ENCODE results near the gene PDE4A. TPM values are rescaled to one million over a fixed set of nuclear protein-coding genes. Genes with fewer than 3 reads are reported as not detected.
A peak's percentile ranks its signal among the peaks of the same experiment; 100 is the strongest.

PDE4A gene
- total and polyA plus RNA-seq, 2 donors (not counting 1 experiment from before 2014, with no cell fraction given): 3.6 to 4.1 TPM

- no peak for TF ChIP-seq CTCF (conservative IDR thresholded peaks at IDR 0.05 in 1 of 2, IDR thresholded peaks at IDR 0.05 in 1 of 2; ENCODE audit: low read depth in 1 of 2, low read length in 2 of 2)
- TF ChIP-seq EZH2 (IDR thresholded peaks at IDR 0.05; ENCODE audit: low read length, missing control alignments): no peak
- H3K9ac ChIP-seq (ENCODE audit: insufficient read depth, low read length): no peak overlapping the region
- H3K4me3 ChIP-seq (replicated peaks in 1 of 4; ENCODE audit: control extremely low read depth in 1 of 4, insufficient read depth in 1 of 4, low read depth in 3 of 4, low read length in 4 of 4): no peak overlapping the region
- no peaks in the 10 kb centered on the region for H3K4me1 ChIP-seq (ENCODE audit: control insufficient read depth, extremely low read depth, insufficient read depth, low read length)
- H3K9me3 ChIP-seq (ENCODE audit: control insufficient read depth, insufficient read depth, low read depth, low read length): no peaks in the 10 kb centered on the region
- no peak overlapping the region for H2AFZ ChIP-seq (ENCODE audit: low read length)
- H3K27ac ChIP-seq (ENCODE audit: insufficient read depth, low read length): no peak overlapping the region
- no peaks in the 10 kb centered on the region for H4K20me1 ChIP-seq (ENCODE audit: control insufficient read depth, extremely low read depth, insufficient read depth, low read length)
- no peak for DNase-seq (ENCODE audit: low read depth in 2 of 2)
- peaks cover 3% of the 10 kb centered on the region for H3K27me3 ChIP-seq (ENCODE audit: control insufficient read depth, insufficient read depth, low read length)
- H3K36me3 ChIP-seq (ENCODE audit: control insufficient read depth, insufficient read depth, low read length): no peaks in the 10 kb centered on the region
- H3K79me2 ChIP-seq (ENCODE audit: control insufficient read depth, insufficient read depth, low read length): no peaks in the 10 kb centered on the region
- H3K4me2 ChIP-seq (ENCODE audit: extremely low read depth, insufficient read depth, low read length): no peak overlapping the region
Measured at GRCh38 chr19:10508036-10508435, 87.7 kb downstream of the PDE4A start.

GRCh38 chr19:10508707-10509106 is 88.4 kb downstream of the PDE4A start:
- no peak for DNase-seq (ENCODE audit: low read depth in 2 of 2)

GRCh38 chr19:10510301-10510802 is 90.0 kb downstream of the PDE4A start:
- no peak overlapping the region for H3K4me2 ChIP-seq (ENCODE audit: extremely low read depth, insufficient read depth, low read length)
- H4K20me1 ChIP-seq (ENCODE audit: control insufficient read depth, extremely low read depth, insufficient read depth, low read length): no peaks in the 10 kb centered on the region
- H3K27me3 ChIP-seq (ENCODE audit: control insufficient read depth, insufficient read depth, low read length): peaks cover 23% of the 10 kb centered on the region
- H3K9me3 ChIP-seq (ENCODE audit: control insufficient read depth, insufficient read depth, low read depth, low read length): no peaks in the 10 kb centered on the region
- H2AFZ ChIP-seq (ENCODE audit: low read length): no peak overlapping the region
- no peak overlapping the region for H3K4me3 ChIP-seq (replicated peaks in 1 of 4; ENCODE audit: control extremely low read depth in 1 of 4, insufficient read depth in 1 of 4, low read depth in 3 of 4, low read length in 4 of 4)
- H3K79me2 ChIP-seq (ENCODE audit: control insufficient read depth, insufficient read depth, low read length): no peaks in the 10 kb centered on the region
- DNase-seq (ENCODE audit: low read depth in 2 of 2): no peak
- TF ChIP-seq EZH2 (IDR thresholded peaks at IDR 0.05; ENCODE audit: low read length, missing control alignments) (no peak), CTCF (conservative IDR thresholded peaks at IDR 0.05 in 1 of 2, IDR thresholded peaks at IDR 0.05 in 1 of 2; ENCODE audit: low read depth in 1 of 2, low read length in 2 of 2) (peak; percentile 58 to 77)
- H3K9ac ChIP-seq (ENCODE audit: insufficient read depth, low read length): no peak overlapping the region
- H3K27ac ChIP-seq (ENCODE audit: insufficient read depth, low read length): no peak overlapping the region
- no peaks in the 10 kb centered on the region for H3K4me1 ChIP-seq (ENCODE audit: control insufficient read depth, extremely low read depth, insufficient read depth, low read length)
- H3K36me3 ChIP-seq (ENCODE audit: control insufficient read depth, insufficient read depth, low read length): no peaks in the 10 kb centered on the region

More at GRCh38 chr19:10508707-10509106, 88.4 kb downstream of the PDE4A start:
- TF ChIP-seq EZH2 (IDR thresholded peaks at IDR 0.05; ENCODE audit: low read length, missing control alignments) (no peak), CTCF (conservative IDR thresholded peaks at IDR 0.05 in 1 of 2, IDR thresholded peaks at IDR 0.05 in 1 of 2; ENCODE audit: low read depth in 1 of 2, low read length in 2 of 2) (no peak)
- H3K4me2 ChIP-seq (ENCODE audit: extremely low read depth, insufficient read depth, low read length): no peak overlapping the region
- no peaks in the 10 kb centered on the region for H3K79me2 ChIP-seq (ENCODE audit: control insufficient read depth, insufficient read depth, low read length)
- H2AFZ ChIP-seq (ENCODE audit: low read length): no peak overlapping the region
- no peaks in the 10 kb centered on the region for H3K4me1 ChIP-seq (ENCODE audit: control insufficient read depth, extremely low read depth, insufficient read depth, low read length)
- no peaks in the 10 kb centered on the region for H3K36me3 ChIP-seq (ENCODE audit: control insufficient read depth, insufficient read depth, low read length)
- H4K20me1 ChIP-seq (ENCODE audit: control insufficient read depth, extremely low read depth, insufficient read depth, low read length): no peaks in the 10 kb centered on the region
- no peak overlapping the region for H3K4me3 ChIP-seq (replicated peaks in 1 of 4; ENCODE audit: control extremely low read depth in 1 of 4, insufficient read depth in 1 of 4, low read depth in 3 of 4, low read length in 4 of 4)
- no peak overlapping the region for H3K27ac ChIP-seq (ENCODE audit: insufficient read depth, low read length)
- H3K27me3 ChIP-seq (ENCODE audit: control insufficient read depth, insufficient read depth, low read length): peaks cover 8% of the 10 kb centered on the region
- no peak overlapping the region for H3K9ac ChIP-seq (ENCODE audit: insufficient read depth, low read length)
- H3K9me3 ChIP-seq (ENCODE audit: control insufficient read depth, insufficient read depth, low read depth, low read length): no peaks in the 10 kb centered on the region

All from fibroblast of lung (primary cell).